ENCODE data around the gene SPAG16. TPM values are rescaled to one million over a fixed set of nuclear protein-coding genes. Genes with fewer than 3 reads are reported as not detected.

The SPAG16 gene
- total RNA-seq (2022) (21.5 and 25.3 TPM in 2 replicates), Bru-seq, nascent RNA (percentile 37 among the genes with signal in this experiment), BruChase-seq, experiment 1, labeled RNA remaining after a 2-hour chase (percentile 42 among the genes with signal in this experiment), BruChase-seq, experiment 2, labeled RNA remaining after a 6-hour chase (percentile 31 among the genes with signal in this experiment)
- long read RNA-seq, transcript SPAG16-207 (5 exons, 1,250 nt) = major isoform, 85 of 94 reads
- long read RNA-seq, partial matches to known transcripts = 5 of 94 reads
- long read RNA-seq, other reads (novel, unspliced or antisense) = 4 of 94 reads

DNA sequence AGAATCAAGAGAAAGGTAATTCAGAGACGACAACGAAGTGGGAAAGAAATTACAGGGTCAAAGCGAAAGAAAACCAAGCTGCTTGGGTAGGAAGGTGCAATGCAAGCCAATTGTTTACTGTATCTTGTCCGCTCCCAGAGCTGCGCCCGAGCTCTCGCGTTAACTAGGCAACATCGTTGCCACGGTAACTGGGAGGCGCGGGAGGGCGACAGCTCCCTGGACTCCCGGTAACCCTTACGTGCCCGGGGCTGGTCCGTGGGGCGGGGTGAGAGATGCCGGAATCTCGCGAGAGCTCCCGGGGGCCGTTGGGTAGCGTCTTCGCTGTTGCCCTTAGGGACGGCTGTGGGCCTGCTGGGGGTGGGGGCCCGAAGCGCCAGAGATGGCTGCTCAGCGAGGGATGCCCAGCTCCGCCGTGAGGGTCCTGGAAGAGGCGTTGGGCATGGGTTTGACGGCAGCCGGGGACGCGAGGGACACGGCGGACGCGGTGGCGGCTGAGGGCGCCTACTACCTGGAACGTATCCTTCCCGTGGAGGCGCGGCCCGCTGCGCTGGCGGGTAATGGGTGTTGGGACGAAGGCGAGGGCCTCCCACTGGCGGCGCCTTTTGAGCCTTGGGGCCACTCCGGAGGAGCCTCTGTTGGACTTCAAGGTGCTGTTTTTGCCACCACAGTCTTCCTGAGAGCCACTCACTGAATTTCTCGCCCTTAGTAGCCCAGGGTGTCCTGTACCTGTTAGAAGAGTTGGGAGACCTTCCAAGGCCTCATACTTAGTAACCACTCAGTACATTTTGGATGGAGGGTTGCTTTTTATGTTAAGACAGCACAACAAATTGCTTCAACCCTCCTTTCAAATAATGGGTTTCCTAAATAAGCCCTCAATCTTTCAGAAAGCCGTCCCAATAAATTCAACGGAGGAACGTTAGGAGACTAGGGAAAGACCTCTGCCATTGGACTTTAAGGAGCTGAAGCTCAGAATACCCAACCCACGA lies at the start of gene SPAG16:
TSS of gene SPAG16 (plus strand) at position 360 of the 986 bp plus-strand sequence.
- Histone ChIP-seq H3K9me3 (0 out of 2 replicates have a peak, but pooled peaks cover 2% of the 10 kb centered on the region), H3K36me3 (ENCODE audit: control insufficient read depth, insufficient read depth, low read length) (peaks cover 1% of the 10 kb centered on the region; the same call in 1 of the 2 replicates), H3K4me3 (ENCODE audit: low read depth, low read length) (peak within 1 kb of the TSS; percentile 73), H3K27me3 (replicated peaks; ENCODE audit: control insufficient read depth, insufficient read depth, low read length) (no peaks in the 10 kb centered on the region), H3K4me1 (peaks cover 12% of the 10 kb centered on the region)
- ChIA-PET POLR2A (interaction anchor here (0.6 to 1.4 kb wide), 3 partner anchors 33 to 274 kb away, joined by 3 to 4 read pairs (median 3); no protein-coding TSS in a partner anchor), CTCF (interaction anchor here (1.1 to 1.4 kb wide), 2 partner anchors 131 to 507 kb away, joined by 3 read pairs; no protein-coding TSS in a partner anchor)
- no TSS peak for BruUV-seq (replicated peaks)
- Mint-ChIP-seq H3K9me3 (ENCODE audit: unreplicated experiment) (peaks cover 6% of the 10 kb centered on the region), H3K4me3 (ENCODE audit: unreplicated experiment) (peak within 1 kb of the TSS; percentile 85), H3K36me3 (ENCODE audit: insufficient read depth, unreplicated experiment) (peaks cover 5% of the 10 kb centered on the region), H3K4me1 (ENCODE audit: low read depth, unreplicated experiment) (peaks cover 6% of the 10 kb centered on the region), H3K27ac (ENCODE audit: unreplicated experiment) (peak within 1 kb of the TSS; percentile 91), H3K27me3 (ENCODE audit: insufficient read depth, unreplicated experiment) (no peaks in the 10 kb centered on the region)
- TF ChIP-seq, protein P1, sequence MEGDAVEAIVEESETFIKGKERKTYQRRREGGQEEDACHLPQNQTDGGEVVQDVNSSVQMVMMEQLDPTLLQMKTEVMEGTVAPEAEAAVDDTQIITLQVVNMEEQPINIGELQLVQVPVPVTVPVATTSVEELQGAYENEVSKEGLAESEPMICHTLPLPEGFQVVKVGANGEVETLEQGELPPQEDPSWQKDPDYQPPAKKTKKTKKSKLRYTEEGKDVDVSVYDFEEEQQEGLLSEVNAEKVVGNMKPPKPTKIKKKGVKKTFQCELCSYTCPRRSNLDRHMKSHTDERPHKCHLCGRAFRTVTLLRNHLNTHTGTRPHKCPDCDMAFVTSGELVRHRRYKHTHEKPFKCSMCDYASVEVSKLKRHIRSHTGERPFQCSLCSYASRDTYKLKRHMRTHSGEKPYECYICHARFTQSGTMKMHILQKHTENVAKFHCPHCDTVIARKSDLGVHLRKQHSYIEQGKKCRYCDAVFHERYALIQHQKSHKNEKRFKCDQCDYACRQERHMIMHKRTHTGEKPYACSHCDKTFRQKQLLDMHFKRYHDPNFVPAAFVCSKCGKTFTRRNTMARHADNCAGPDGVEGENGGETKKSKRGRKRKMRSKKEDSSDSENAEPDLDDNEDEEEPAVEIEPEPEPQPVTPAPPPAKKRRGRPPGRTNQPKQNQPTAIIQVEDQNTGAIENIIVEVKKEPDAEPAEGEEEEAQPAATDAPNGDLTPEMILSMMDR (IDR thresholded peaks at IDR 0.05; ENCODE audit: insufficient read depth in 1 of 2, low read depth in 1 of 2, low read length in 1 of 2, severe bottlenecking in 1 of 2, unreplicated experiment in 1 of 2) = no peak
- intact Hi-C loops (cut with micrococcal nuclease; ENCODE audit: unreplicated experiment) = loop anchor here (1.0 kb wide), 1 partner anchor 45 kb away; no protein-coding TSS in a partner anchor
- DNase-seq = peak; percentile 99

DNA sequence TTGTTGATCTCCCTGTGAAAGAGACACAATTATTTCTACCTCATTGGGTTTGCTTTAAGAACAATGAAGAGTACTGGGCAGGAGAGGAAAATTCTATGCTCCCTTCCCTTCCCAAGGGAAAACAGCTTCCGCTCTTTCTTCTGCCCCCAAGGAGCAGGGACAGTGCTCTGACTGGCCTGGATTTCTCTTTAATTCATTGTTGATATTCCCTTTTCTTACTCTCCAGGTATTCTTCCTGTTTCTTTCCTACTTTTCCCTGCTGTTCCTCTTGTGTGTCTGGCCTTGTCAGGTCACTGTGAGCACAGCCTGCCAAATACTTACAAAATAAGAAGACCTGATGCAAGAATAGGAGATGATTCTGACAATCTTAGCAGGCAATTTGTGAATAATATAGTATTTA lies 49.6 kb upstream of the SPAG16 start:
- BruUV-seq (replicated peaks) = no TSS peak
- Mint-ChIP-seq H3K27me3 (ENCODE audit: insufficient read depth, unreplicated experiment) (no peaks in the 10 kb centered on the region), H3K4me3 (ENCODE audit: unreplicated experiment) (no peak overlapping the region), H3K36me3 (ENCODE audit: insufficient read depth, unreplicated experiment) (peaks cover 10% of the 10 kb centered on the region), H3K4me1 (ENCODE audit: low read depth, unreplicated experiment) (peaks cover 33% of the 10 kb centered on the region), H3K27ac (ENCODE audit: unreplicated experiment) (peak overlapping the region; percentile 46), H3K9me3 (ENCODE audit: unreplicated experiment) (no peaks in the 10 kb centered on the region)
- H3K9me3 ChIP-seq = no peaks in the 10 kb centered on the region
- no peaks in the 10 kb centered on the region for H3K36me3 ChIP-seq (ENCODE audit: control insufficient read depth, insufficient read depth, low read length)
- ChIA-PET CTCF (no interaction called here), POLR2A (no interaction called here)
- intact Hi-C loops (cut with micrococcal nuclease; ENCODE audit: unreplicated experiment) = loop anchor here (10.0 kb wide), 1 partner anchor 1570 kb away; the partner anchor contains the start of gene BARD1
- TF ChIP-seq, protein P1 (IDR thresholded peaks at IDR 0.05; ENCODE audit: insufficient read depth in 1 of 2, low read depth in 1 of 2, low read length in 1 of 2, severe bottlenecking in 1 of 2, unreplicated experiment in 1 of 2) = no peak
- no peaks in the 10 kb centered on the region for H3K27me3 ChIP-seq (replicated peaks; ENCODE audit: control insufficient read depth, insufficient read depth, low read length)
- H3K4me3 ChIP-seq (ENCODE audit: low read depth, low read length) = no peak overlapping the region
- H3K4me1 ChIP-seq = peaks cover 37% of the 10 kb centered on the region
- DNase-seq = no peak

DNA sequence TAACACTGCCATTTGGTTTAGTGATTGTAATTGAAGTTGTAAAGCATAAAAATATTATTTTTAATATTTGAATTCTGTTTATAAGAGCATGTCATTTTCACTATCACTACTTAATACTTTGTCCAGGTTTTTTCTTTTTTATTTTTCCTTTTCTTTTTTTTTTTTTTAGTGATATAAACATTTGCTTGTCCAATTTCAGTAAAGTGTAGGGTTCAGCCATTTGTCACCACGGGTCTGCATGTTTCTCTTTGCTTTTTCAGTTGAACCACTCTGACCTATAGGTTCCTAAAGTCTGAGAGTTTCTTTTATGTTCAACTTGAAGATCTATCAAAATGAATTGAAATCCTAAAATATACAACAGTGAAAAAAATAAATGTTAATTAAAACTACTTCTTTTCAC lies 48.5 kb upstream of the SPAG16 start:
- TF ChIP-seq, protein P1 (IDR thresholded peaks at IDR 0.05; ENCODE audit: insufficient read depth in 1 of 2, low read depth in 1 of 2, low read length in 1 of 2, severe bottlenecking in 1 of 2, unreplicated experiment in 1 of 2) = no peak
- no peak for DNase-seq
- ChIA-PET POLR2A (no interaction called here), CTCF (no interaction called here)
- H3K4me1 Mint-ChIP-seq (ENCODE audit: low read depth, unreplicated experiment) = peaks cover 33% of the 10 kb centered on the region
- Histone ChIP-seq H3K9me3 (no peaks in the 10 kb centered on the region), H3K36me3 (ENCODE audit: control insufficient read depth, insufficient read depth, low read length) (no peaks in the 10 kb centered on the region), H3K4me3 (ENCODE audit: low read depth, low read length) (no peak overlapping the region), H3K4me1 (peaks cover 48% of the 10 kb centered on the region), H3K27me3 (replicated peaks; ENCODE audit: control insufficient read depth, insufficient read depth, low read length) (no peaks in the 10 kb centered on the region)
- no peaks in the 10 kb centered on the region for H3K9me3 Mint-ChIP-seq (ENCODE audit: unreplicated experiment)
- BruUV-seq (replicated peaks) = no TSS peak
- H3K4me3 Mint-ChIP-seq (ENCODE audit: unreplicated experiment) = no peak overlapping the region
- no peak overlapping the region for H3K27ac Mint-ChIP-seq (ENCODE audit: unreplicated experiment)
- no peaks in the 10 kb centered on the region for H3K27me3 Mint-ChIP-seq (ENCODE audit: insufficient read depth, unreplicated experiment)
- intact Hi-C loops (cut with micrococcal nuclease; ENCODE audit: unreplicated experiment) = loop anchor here (10.0 kb wide), 1 partner anchor 1569 kb away; the partner anchor contains the start of gene BARD1
- peaks cover 10% of the 10 kb centered on the region for H3K36me3 Mint-ChIP-seq (ENCODE audit: insufficient read depth, unreplicated experiment)
